ENCODE data around the gene FLT3LG.

The FLT3LG gene

GRCh38 chr19:49486710-49487276 lies 12.8 kb downstream of the FLT3LG start:
- no peak overlapping the region for H3K4me3 ChIP-seq (ENCODE audit: low read depth, low read length)
- no peak for TF ChIP-seq CTCF (IDR thresholded peaks at IDR 0.05; ENCODE audit: low read depth, low read length)

- H3K4me3 ChIP-seq (ENCODE audit: low read depth, low read length), result peak within 1 kb of the TSS; percentile 90
- TF ChIP-seq CTCF (IDR thresholded peaks at IDR 0.05; ENCODE audit: low read depth, low read length), result no peak
Observed at GRCh38 chr19:49487277-49488045, 13.4 kb downstream of the FLT3LG start, which contains the start of gene RPL13A. RPL13A (plus strand) TSS chr19:49487608; CDS start chr19:49487630, 22 bp downstream.

GRCh38 chr19:49488046-49488862 lies 14.2 kb downstream of the FLT3LG start:
- H3K4me3 ChIP-seq (ENCODE audit: low read depth, low read length), result peak overlapping the region; percentile 90
- no peak for TF ChIP-seq CTCF (IDR thresholded peaks at IDR 0.05; ENCODE audit: low read depth, low read length)

GRCh38 chr19:49488863-49489537 lies 15.0 kb downstream of the FLT3LG start:
- peak overlapping the region; percentile 90 for H3K4me3 ChIP-seq (ENCODE audit: low read depth, low read length)
- TF ChIP-seq CTCF (IDR thresholded peaks at IDR 0.05; ENCODE audit: low read depth, low read length), result no peak

- TF ChIP-seq CTCF (IDR thresholded peaks at IDR 0.05; ENCODE audit: low read depth, low read length), result no peak
Observed at GRCh38 chr19:49489601-49490167, 15.7 kb downstream of the FLT3LG start.

GRCh38 chr19:49490287-49491029 lies 16.4 kb downstream of the FLT3LG start:
- TF ChIP-seq CTCF (IDR thresholded peaks at IDR 0.05; ENCODE audit: low read depth, low read length), result no peak
- no peak overlapping the region for H3K4me3 ChIP-seq (ENCODE audit: low read depth, low read length)

More at GRCh38 chr19:49489601-49490167, 15.7 kb downstream of the FLT3LG start:
- H3K4me3 ChIP-seq (ENCODE audit: low read depth, low read length), result peak overlapping the region; percentile 90

Measured in WI38 (cell line).